ENCODE results near the gene PLEKHM3.

PLEKHM3 gene

DNA sequence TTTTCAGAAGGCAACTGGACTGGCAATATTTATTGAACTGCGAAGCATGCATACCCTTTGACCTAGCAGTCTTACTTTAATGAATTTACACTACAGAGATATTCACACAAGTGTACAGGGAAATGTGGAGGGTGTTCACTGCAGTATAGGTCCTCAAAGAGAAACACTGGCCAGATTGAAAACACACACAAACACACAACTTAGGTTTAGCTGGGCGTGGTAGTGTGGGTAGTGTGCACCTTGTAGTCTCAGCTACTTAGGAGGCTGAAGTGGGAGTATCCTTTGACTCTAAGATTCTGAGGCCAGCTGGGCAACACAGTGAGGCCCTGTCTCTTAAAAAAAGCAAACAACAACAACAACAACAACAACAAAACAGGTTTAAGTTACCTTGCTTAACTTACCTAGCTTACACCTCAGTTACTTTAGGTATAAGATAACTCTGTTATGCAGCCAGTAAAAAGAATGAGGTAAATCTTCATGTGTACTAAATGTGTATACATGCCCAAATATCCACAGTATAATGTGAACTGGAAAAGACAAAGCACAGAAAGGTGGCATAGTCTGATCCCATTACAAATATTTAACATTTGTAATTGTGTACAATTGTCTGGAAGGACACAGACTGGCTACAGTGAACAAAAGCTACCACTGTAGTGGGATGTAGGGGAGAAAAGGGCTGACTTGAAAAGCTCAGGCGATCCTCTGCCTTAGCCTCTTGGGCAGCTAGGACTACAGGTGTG lies 149.7 kb downstream of the PLEKHM3 start:
- Histone ChIP-seq H3K79me2 (ENCODE audit: insufficient read depth, low read length) (no peaks in the 10 kb centered on the region), H4K20me1 (ENCODE audit: insufficient read depth, low read length, poor library complexity, severe bottlenecking) (no peaks in the 10 kb centered on the region), H3K4me3 (ENCODE audit: low read length, poor library complexity, severe bottlenecking) (no peak overlapping the region), H3K36me3 (ENCODE audit: insufficient read depth, low read length) (no peaks in the 10 kb centered on the region), H2AFZ (ENCODE audit: low read length) (no peak overlapping the region), H3K9me3 (ENCODE audit: insufficient read depth, low read depth, low read length) (no peaks in the 10 kb centered on the region), H3K9ac (ENCODE audit: low read depth, low read length, poor library complexity, severe bottlenecking) (no peak overlapping the region), H3K4me2 (ENCODE audit: low read depth, low read length, poor library complexity, severe bottlenecking) (no peak overlapping the region), H3K27me3 (ENCODE audit: insufficient read depth, low read length, poor library complexity, severe bottlenecking) (no peaks in the 10 kb centered on the region), H3K4me1 (ENCODE audit: insufficient read depth, low read length, poor library complexity, severe bottlenecking) (peaks cover 37% of the 10 kb centered on the region), H3K9me2 (replicated peaks; ENCODE audit: low read depth, low read length) (no peaks in the 10 kb centered on the region), H3F3A (ENCODE audit: low read depth) (0 out of 2 replicates have a peak, but pooled peaks cover 4% of the 10 kb centered on the region)
- TF ChIP-seq CTCF (conservative IDR thresholded peaks at IDR 0.05; ENCODE audit: low read length): no peak
- no peak for TF ChIP-seq EZH2phosphoT487 (IDR thresholded peaks at IDR 0.05; ENCODE audit: borderline replicate concordance)

DNA sequence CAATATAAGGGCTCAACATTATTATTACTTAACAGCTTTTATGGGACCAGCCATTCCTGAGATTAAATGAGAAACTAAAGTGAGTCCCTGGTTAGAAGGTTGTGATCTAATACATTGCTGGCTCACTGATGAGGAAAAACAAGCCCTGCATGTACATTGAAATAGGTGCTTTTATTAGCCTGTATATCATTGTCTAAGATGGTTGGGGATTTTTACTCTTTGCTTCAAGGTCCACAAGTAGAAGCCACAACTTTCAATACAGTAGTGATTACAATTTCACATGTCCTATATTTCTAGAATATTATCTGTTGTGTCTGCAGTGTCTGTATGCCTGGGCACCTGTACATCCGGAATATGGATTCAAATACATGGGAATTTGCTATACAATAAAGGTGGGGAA lies 151.5 kb downstream of the PLEKHM3 start:
- Histone ChIP-seq H3K79me2 (ENCODE audit: insufficient read depth, low read length) (no peaks in the 10 kb centered on the region), H3K4me1 (ENCODE audit: insufficient read depth, low read length, poor library complexity, severe bottlenecking) (peaks cover 40% of the 10 kb centered on the region), H3K9ac (ENCODE audit: low read depth, low read length, poor library complexity, severe bottlenecking) (no peak overlapping the region), H3K9me2 (replicated peaks; ENCODE audit: low read depth, low read length) (no peaks in the 10 kb centered on the region), H3K36me3 (ENCODE audit: insufficient read depth, low read length) (no peaks in the 10 kb centered on the region), H3K4me3 (ENCODE audit: low read length, poor library complexity, severe bottlenecking) (no peak overlapping the region), H3F3A (ENCODE audit: low read depth) (0 out of 2 replicates have a peak, but pooled peaks cover 2% of the 10 kb centered on the region), H3K9me3 (ENCODE audit: insufficient read depth, low read depth, low read length) (no peaks in the 10 kb centered on the region), H3K27me3 (ENCODE audit: insufficient read depth, low read length, poor library complexity, severe bottlenecking) (no peaks in the 10 kb centered on the region), H4K20me1 (ENCODE audit: insufficient read depth, low read length, poor library complexity, severe bottlenecking) (no peaks in the 10 kb centered on the region), H2AFZ (ENCODE audit: low read length) (no peak overlapping the region), H3K4me2 (ENCODE audit: low read depth, low read length, poor library complexity, severe bottlenecking) (no peak overlapping the region)
- TF ChIP-seq EZH2phosphoT487 (IDR thresholded peaks at IDR 0.05; ENCODE audit: borderline replicate concordance): no peak
- TF ChIP-seq CTCF (conservative IDR thresholded peaks at IDR 0.05; ENCODE audit: low read length): no peak

- 0 out of 2 replicates have a peak, but pooled peaks cover 2% of the 10 kb centered on the region for H3F3A ChIP-seq (ENCODE audit: low read depth)
- H2AFZ ChIP-seq (ENCODE audit: low read length): no peak overlapping the region
- H3K36me3 ChIP-seq (ENCODE audit: insufficient read depth, low read length): no peaks in the 10 kb centered on the region
- no peaks in the 10 kb centered on the region for H3K9me3 ChIP-seq (ENCODE audit: insufficient read depth, low read depth, low read length)
- H3K9ac ChIP-seq (ENCODE audit: low read depth, low read length, poor library complexity, severe bottlenecking): no peak overlapping the region
- no peaks in the 10 kb centered on the region for H3K27me3 ChIP-seq (ENCODE audit: insufficient read depth, low read length, poor library complexity, severe bottlenecking)
- no peak overlapping the region for H3K4me3 ChIP-seq (ENCODE audit: low read length, poor library complexity, severe bottlenecking)
- H3K4me1 ChIP-seq (ENCODE audit: insufficient read depth, low read length, poor library complexity, severe bottlenecking): peaks cover 34% of the 10 kb centered on the region
- H3K4me2 ChIP-seq (ENCODE audit: low read depth, low read length, poor library complexity, severe bottlenecking): no peak overlapping the region
- H4K20me1 ChIP-seq (ENCODE audit: insufficient read depth, low read length, poor library complexity, severe bottlenecking): no peaks in the 10 kb centered on the region
- TF ChIP-seq CTCF (conservative IDR thresholded peaks at IDR 0.05; ENCODE audit: low read length): no peak
- no peak for TF ChIP-seq EZH2phosphoT487 (IDR thresholded peaks at IDR 0.05; ENCODE audit: borderline replicate concordance)
- no peaks in the 10 kb centered on the region for H3K79me2 ChIP-seq (ENCODE audit: insufficient read depth, low read length)
- no peaks in the 10 kb centered on the region for H3K9me2 ChIP-seq (replicated peaks; ENCODE audit: low read depth, low read length)
These were observed 153.4 kb downstream of the PLEKHM3 start for GRCh38 chr2:207871911-207872310.
